K562 (cell line): ENCODE data around the gene SPINT1. TPM values are rescaled to one million over a fixed set of nuclear protein-coding genes. Genes with fewer than 3 reads are reported as not detected.

Experiments used
- ADNP ChIP-seq: fragments of 200-800 bp; sonication (Bioruptor generic); IDR thresholded peaks from 2 replicates; pipeline ENCODE4 v1.6.1; 2016; ENCODE audit warnings: missing genetic modification characterization, missing compliant biosample characterization
- ATF7 ChIP-seq: fragments of 450-650 bp; IDR thresholded peaks from 2 replicates; pipeline ENCODE4 v1.7.1; 2014; ENCODE audit warnings: mild to moderate bottlenecking, moderate library complexity
- BCOR ChIP-seq: fragments of 450-650 bp; IDR thresholded peaks from 2 replicates; pipeline ENCODE4 v1.6.1; 2016
- CBX2 ChIP-seq: fragments of 200-600 bp; sonication (generic); IDR thresholded peaks from one replicate; pipeline ENCODE4 v1.6.1; 2012; ENCODE audit warnings: mild to moderate bottlenecking, low read length, inconsistent platforms; ENCODE audit not compliant: insufficient read depth, poor library complexity, severe bottlenecking
- E2F6 ChIP-seq, 2 experiments: IDR thresholded peaks; 2 replicates each; pipeline ENCODE4 v1.6.1; 2011; ENCODE audit warnings: borderline replicate concordance in 1 of 2, control low read depth in 1 of 2, low read depth in 1 of 2, low read length in 1 of 2, mild to moderate bottlenecking in 1 of 2, mixed read lengths in 1 of 2, moderate library complexity in 1 of 2; ENCODE audit not compliant: insufficient read depth in 1 of 2, insufficient read length in 1 of 2, poor library complexity in 1 of 2, severe bottlenecking in 1 of 2; ENCODE audit errors: extremely low read depth in 1 of 2
- HMGN3 ChIP-seq: IDR thresholded peaks from 2 replicates; pipeline ENCODE4 v1.6.1; 2011; ENCODE audit warnings: borderline replicate concordance, low read depth, mild to moderate bottlenecking, mixed read lengths, low read length; ENCODE audit not compliant: insufficient read length; ENCODE audit errors: extremely low read depth
- JUND ChIP-seq, 2 experiments: IDR thresholded peaks; 2 replicates in 1 of 2; 3 replicates in 1 of 2; pipeline ENCODE4 v1.6.1; 2011; ENCODE audit warnings: borderline replicate concordance in 2 of 2, low read depth in 2 of 2, low read length in 2 of 2, improper control_type of control experiment in 1 of 2, missing biosample characterization in 1 of 2, missing genetic modification characterization in 1 of 2, missing genetic modification reagents in 1 of 2
- KAT7 ChIP-seq: sonication (generic); formaldehyde crosslinking; IDR thresholded peaks from 2 replicates; pipeline ENCODE4 v1.8.0; 2022; ENCODE audit warnings: missing genetic modification reagents, mild to moderate bottlenecking, borderline replicate concordance
- KDM1A ChIP-seq, 2 experiments: fragments of 450-650 bp; IDR thresholded peaks; 2 replicates each; pipeline ENCODE4 v1.6.1; 2016; ENCODE audit warnings: mild to moderate bottlenecking in 2 of 2
- MCM2 ChIP-seq: fragments of 450-650 bp; IDR thresholded peaks from 2 replicates; pipeline ENCODE4 v1.6.1; 2017; ENCODE audit warnings: low read depth, mild to moderate bottlenecking
- NBN ChIP-seq: fragments of 450-650 bp; IDR thresholded peaks from 2 replicates; pipeline ENCODE4 v1.6.1; 2016; ENCODE audit warnings: low read depth, mild to moderate bottlenecking
- NCOR1 ChIP-seq: fragments of 450-650 bp; IDR thresholded peaks from 2 replicates; pipeline ENCODE4 v1.6.1; 2016; ENCODE audit warnings: mild to moderate bottlenecking, moderate library complexity
- NKRF ChIP-seq: fragments of 450-650 bp; IDR thresholded peaks from 2 replicates; pipeline ENCODE4 v1.6.1; 2016; ENCODE audit warnings: borderline replicate concordance
- PML ChIP-seq: IDR thresholded peaks from 2 replicates; pipeline ENCODE4 v1.6.1; 2012; ENCODE audit warnings: low read length, inconsistent platforms
- SMAD1 ChIP-seq: fragments of 150-350 bp; IDR thresholded peaks from 2 replicates; pipeline ENCODE4 v1.6.1; 2014; ENCODE audit warnings: low read length, low read depth; ENCODE audit not compliant: partially characterized antibody
- SMAD3 ChIP-seq: fragments of 450-650 bp; formaldehyde crosslinking; conservative IDR thresholded peaks from 2 replicates; pipeline ENCODE4 v1.4.0; 2020; ENCODE audit warnings: mild to moderate bottlenecking
- SMARCA4 ChIP-seq: fragments of 450-650 bp; IDR thresholded peaks from 2 replicates; pipeline ENCODE4 v1.6.1; 2016
- SPI1 ChIP-seq: IDR thresholded peaks from 2 replicates; pipeline ENCODE4 v1.6.1; 2011; ENCODE audit warnings: low read depth, low read length, control low read depth, borderline replicate concordance
- SRF ChIP-seq, 2 experiments: fragments of 250-450, 450-650 bp in 1 of 2; sonication (Bioruptor Pico) in 1 of 2; sonication (generic) in 1 of 2; formaldehyde crosslinking; IDR thresholded peaks; 2 replicates each; pipeline versions ENCODE4 v1.5.0 to v1.5.1; 2020 to 2022; ENCODE audit warnings: mild to moderate bottlenecking in 1 of 2, missing genetic modification reagents in 1 of 2
- SRSF1 ChIP-seq: fragments of 200-400 bp; formaldehyde crosslinking; IDR thresholded peaks from 2 replicates; pipeline ENCODE4 v1.6.1; 2017; ENCODE audit warnings: mild to moderate bottlenecking, low read depth, low read length, moderate library complexity
- ZBTB7A ChIP-seq: IDR thresholded peaks from 2 replicates; pipeline ENCODE4 v1.6.1; 2011; ENCODE audit warnings: low read depth, mild to moderate bottlenecking, low read length, moderate library complexity, borderline replicate concordance; ENCODE audit not compliant: control insufficient read depth
- polyA plus RNA-seq, 8 experiments: library from polyadenylated mRNA; depleted of rRNA in 4 of 8; stranded (reverse) in 5 of 8; unstranded in 3 of 8; fragments of >200 nt; fragmentation: Nextera tagmentation in 2 of 8; fragmentation: Illumina TruSeq in 1 of 8; extraction: Ambion mirVana in 2 of 8; extraction: Trizol in 1 of 8; gene quantifications; 2 replicates each; pipeline versions ENCODE4 v1.2.1 to v1.2.3, GENCODE V29; 2011 to 2014; ENCODE audit warnings: inconsistent platforms in 1 of 8, missing spikeins in 1 of 8
- total RNA-seq, 7 experiments: library from RNA; depleted of rRNA in 6 of 7; stranded (reverse); fragments of >200 nt in 6 of 7; fragmentation: Illumina TruSeq in 2 of 7; extraction: Trizol in 2 of 7; gene quantifications; 2 replicates each; pipeline versions ENCODE4 v1.2.1 to v1.2.3, GENCODE V29; 2011 to 2021; ENCODE audit warnings: low replicate concordance in 1 of 7
- TF ChIP-seq, protein P1 (sequence below): fragments of 450-650 bp; IDR thresholded peaks from 2 replicates; pipeline ENCODE4 v1.7.1; 2018; ENCODE audit warnings: mild to moderate bottlenecking, low read depth; ENCODE audit not compliant: partially characterized antibody

SPINT1 gene
- total and polyA plus RNA-seq, 9 of the 15 experiments (the other 6 are each of a cell fraction or from before 2014, with no cell fraction given) = 0.78 to 4.5 (median 1.5) TPM

GRCh38 chr15:40807888-40808461 is 35.9 kb upstream of the SPINT1 start (continued):
- TF ChIP-seq SMAD1 (no peak), KDM1A (IDR thresholded peaks at IDR 0.05) (peak; percentile 75 to 76), ZBTB7A (no peak), SPI1 (no peak), NCOR1 (no peak), SRF (CRISPR knock-in tag; IDR thresholded peaks at IDR 0.05) (no peak), NBN (0 out of 2 replicates have a peak, but pooled peaks have one; percentile 23), KAT7 (0 out of 2 replicates have a peak, but pooled peaks have one; percentile 57), E2F6 (IDR thresholded peaks at IDR 0.05; ENCODE audit: borderline replicate concordance in 1 of 2, extremely low read depth in 1 of 2, insufficient read depth in 1 of 2, insufficient read length in 1 of 2, low read depth in 1 of 2, low read length in 1 of 2, poor library complexity in 1 of 2, severe bottlenecking in 1 of 2) (peak; percentile 48 to 55), ADNP (tag) (0 out of 2 replicates have a peak, but pooled peaks have one; percentile 67), PML (no peak), HMGN3 (no peak), JUND (IDR thresholded peaks at IDR 0.05; ENCODE audit: borderline replicate concordance, low read depth, low read length) (0 out of 2 replicates have a peak, but pooled peaks have one; percentile 12), JUND (tag; IDR thresholded peaks at IDR 0.05; ENCODE audit: borderline replicate concordance, low read depth, low read length) (0 out of 3 replicates have a peak, but pooled peaks have one; percentile 21), SMAD3 (no peak), SMARCA4 (0 out of 2 replicates have a peak, but pooled peaks have one; percentile 18), SRSF1 (no peak), CBX2 (no peak), ATF7 (0 out of 2 replicates have a peak, but pooled peaks have one; percentile 40), MCM2 (no peak), NKRF (0 out of 2 replicates have a peak, but pooled peaks have one; percentile 30), BCOR (peak; percentile 95)
- TF ChIP-seq, protein P1, sequence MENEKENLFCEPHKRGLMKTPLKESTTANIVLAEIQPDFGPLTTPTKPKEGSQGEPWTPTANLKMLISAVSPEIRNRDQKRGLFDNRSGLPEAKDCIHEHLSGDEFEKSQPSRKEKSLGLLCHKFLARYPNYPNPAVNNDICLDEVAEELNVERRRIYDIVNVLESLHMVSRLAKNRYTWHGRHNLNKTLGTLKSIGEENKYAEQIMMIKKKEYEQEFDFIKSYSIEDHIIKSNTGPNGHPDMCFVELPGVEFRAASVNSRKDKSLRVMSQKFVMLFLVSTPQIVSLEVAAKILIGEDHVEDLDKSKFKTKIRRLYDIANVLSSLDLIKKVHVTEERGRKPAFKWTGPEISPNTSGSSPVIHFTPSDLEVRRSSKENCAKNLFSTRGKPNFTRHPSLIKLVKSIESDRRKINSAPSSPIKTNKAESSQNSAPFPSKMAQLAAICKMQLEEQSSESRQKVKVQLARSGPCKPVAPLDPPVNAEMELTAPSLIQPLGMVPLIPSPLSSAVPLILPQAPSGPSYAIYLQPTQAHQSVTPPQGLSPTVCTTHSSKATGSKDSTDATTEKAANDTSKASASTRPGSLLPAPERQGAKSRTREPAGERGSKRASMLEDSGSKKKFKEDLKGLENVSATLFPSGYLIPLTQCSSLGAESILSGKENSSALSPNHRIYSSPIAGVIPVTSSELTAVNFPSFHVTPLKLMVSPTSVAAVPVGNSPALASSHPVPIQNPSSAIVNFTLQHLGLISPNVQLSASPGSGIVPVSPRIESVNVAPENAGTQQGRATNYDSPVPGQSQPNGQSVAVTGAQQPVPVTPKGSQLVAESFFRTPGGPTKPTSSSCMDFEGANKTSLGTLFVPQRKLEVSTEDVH = peak; percentile 76
